Muscle layer of colon (tissue), 2 donors: ENCODE data around the gene CLRN3.

Experiments used
- H3K27ac ChIP-seq: one replicate; pipeline ENCODE4 v1.7.0; 2013; ENCODE audit warnings: low read depth, mild to moderate bottlenecking, low read length, moderate library complexity
- H3K27me3 ChIP-seq, 2 donors: one replicate each; pipeline ENCODE4 v1.7.0; 2013; ENCODE audit warnings: low read length in 2 of 2, mild to moderate bottlenecking in 2 of 2; ENCODE audit not compliant: insufficient read depth in 2 of 2, control insufficient read depth in 1 of 2
- H3K36me3 ChIP-seq: one replicate; pipeline ENCODE4 v1.7.0; 2013; ENCODE audit warnings: mild to moderate bottlenecking, low read length; ENCODE audit not compliant: insufficient read depth
- H3K4me1 ChIP-seq: one replicate; pipeline ENCODE4 v1.7.0; 2013; ENCODE audit warnings: mild to moderate bottlenecking, low read length; ENCODE audit not compliant: insufficient read depth
- H3K4me3 ChIP-seq, 2 donors: one replicate each; pipeline ENCODE4 v1.7.0; 2013; ENCODE audit warnings: low read length in 2 of 2, low read depth in 1 of 2, mild to moderate bottlenecking in 1 of 2, moderate library complexity in 1 of 2
- H3K9ac ChIP-seq: one replicate; pipeline ENCODE4 v1.7.0; 2013; ENCODE audit warnings: low read length
- H3K9me3 ChIP-seq: one replicate; pipeline ENCODE4 v1.7.0; 2013; ENCODE audit warnings: mild to moderate bottlenecking, low read length
- donor health status: abdominal sarcoma.
- donor health status: Adenocarcinoma of cecum.

CLRN3 gene

DNA sequence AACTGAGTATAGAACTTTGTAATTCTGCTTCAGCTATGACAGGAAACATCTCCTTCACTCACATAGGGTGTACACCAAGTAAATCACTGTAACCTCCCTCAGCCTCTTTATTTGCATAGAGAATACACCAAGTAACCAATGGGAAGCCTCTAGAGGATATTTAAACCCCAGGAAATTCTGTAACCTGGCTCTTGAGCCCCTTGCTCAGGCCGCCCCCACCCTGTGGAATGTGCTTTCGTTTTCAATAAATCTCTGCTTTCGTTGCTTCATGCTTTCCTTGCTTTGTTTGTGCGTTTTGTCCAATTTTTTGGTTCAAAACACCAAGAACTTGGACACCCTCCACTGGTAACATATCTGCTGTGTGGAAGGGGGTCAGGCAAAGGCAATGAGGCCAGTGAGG lies 60.2 kb downstream of the CLRN3 start:
- H3K4me1 ChIP-seq: no peaks in the 10 kb centered on the region
- H3K27ac ChIP-seq: no peak overlapping the region
- no peaks in the 10 kb centered on the region for H3K36me3 ChIP-seq

DNA sequence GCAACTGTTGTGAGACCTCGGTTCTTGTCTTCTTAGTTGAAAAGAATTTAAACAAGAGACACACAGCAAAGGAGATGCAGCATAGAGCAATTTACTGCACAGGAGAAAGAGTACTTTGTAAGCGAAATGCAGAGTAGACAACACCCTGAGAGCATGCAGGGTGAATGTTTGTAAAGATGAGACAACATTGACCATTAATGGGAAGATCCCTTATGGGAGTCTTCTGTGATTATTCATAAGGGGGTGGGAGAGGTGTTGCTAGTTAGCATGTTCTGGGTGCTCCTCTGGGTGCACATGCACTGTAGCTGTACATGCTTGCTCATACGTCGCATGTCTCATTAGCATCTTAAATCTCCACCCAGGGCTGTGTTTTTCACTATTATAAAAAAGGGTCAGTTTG lies 62.3 kb downstream of the CLRN3 start:
- no peaks in the 10 kb centered on the region for H3K36me3 ChIP-seq
- no peak overlapping the region for H3K4me3 ChIP-seq
- H3K9me3 ChIP-seq: no peaks in the 10 kb centered on the region
- H3K27ac ChIP-seq: no peak overlapping the region
- H3K4me1 ChIP-seq: peaks cover 7% of the 10 kb centered on the region
- H3K27me3 ChIP-seq: no peaks in the 10 kb centered on the region
- no peak overlapping the region for H3K9ac ChIP-seq

More for the DNA sequence above, 60.2 kb downstream of the CLRN3 start:
- Histone ChIP-seq H3K4me3 (no peak overlapping the region), H3K9me3 (no peaks in the 10 kb centered on the region), H3K9ac (no peak overlapping the region), H3K27me3 (no peaks in the 10 kb centered on the region)
